GM12874 (cell line): ENCODE results near the gene TPSD1.

Experiments used
- CTCF ChIP-seq: IDR thresholded peaks from 2 replicates; pipeline ENCODE4 v1.5.1; 2011; ENCODE audit warnings: low read depth, mild to moderate bottlenecking, control low read depth, low read length, moderate library complexity; ENCODE audit not compliant: insufficient read depth

TPSD1 gene

GRCh38 chr16:1217526-1217925 is 38.3 kb upstream of the TPSD1 start:
- no peak for TF ChIP-seq CTCF

DNA sequence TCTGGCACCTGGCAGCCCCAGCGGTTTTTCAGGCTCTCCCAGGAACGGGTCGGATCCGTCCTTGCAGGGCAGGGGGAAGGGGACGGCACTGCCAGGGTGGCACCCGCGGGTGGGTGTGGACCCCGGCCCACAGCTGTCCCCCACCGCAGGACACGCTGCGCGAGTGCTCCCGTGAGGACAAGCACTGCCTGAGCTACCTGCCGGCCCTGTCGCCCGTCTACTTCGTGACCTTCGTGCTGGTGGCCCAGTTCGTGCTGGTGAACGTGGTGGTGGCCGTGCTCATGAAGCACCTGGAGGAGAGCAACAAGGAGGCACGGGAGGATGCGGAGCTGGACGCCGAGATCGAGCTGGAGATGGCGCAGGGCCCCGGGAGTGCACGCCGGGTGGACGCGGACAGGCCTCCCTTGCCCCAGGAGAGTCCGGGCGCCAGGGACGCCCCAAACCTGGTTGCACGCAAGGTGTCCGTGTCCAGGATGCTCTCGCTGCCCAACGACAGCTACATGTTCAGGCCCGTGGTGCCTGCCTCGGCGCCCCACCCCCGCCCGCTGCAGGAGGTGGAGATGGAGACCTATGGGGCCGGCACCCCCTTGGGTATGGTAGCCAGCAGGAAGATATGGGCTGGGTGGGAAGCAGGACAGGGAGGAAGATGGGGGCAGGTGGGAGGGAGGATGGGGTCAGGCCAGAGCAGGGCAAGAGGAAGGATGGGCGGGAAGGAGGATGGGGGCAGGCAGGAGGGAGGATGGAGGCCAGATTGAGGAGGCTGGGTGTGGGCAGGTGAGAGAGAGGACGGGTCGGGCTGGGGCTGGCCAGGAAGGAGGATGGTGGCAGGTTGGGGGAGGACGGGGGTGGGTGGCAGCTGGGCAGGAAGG is 37.6 kb upstream of the TPSD1 start:
- TF ChIP-seq CTCF = no peak

DNA sequence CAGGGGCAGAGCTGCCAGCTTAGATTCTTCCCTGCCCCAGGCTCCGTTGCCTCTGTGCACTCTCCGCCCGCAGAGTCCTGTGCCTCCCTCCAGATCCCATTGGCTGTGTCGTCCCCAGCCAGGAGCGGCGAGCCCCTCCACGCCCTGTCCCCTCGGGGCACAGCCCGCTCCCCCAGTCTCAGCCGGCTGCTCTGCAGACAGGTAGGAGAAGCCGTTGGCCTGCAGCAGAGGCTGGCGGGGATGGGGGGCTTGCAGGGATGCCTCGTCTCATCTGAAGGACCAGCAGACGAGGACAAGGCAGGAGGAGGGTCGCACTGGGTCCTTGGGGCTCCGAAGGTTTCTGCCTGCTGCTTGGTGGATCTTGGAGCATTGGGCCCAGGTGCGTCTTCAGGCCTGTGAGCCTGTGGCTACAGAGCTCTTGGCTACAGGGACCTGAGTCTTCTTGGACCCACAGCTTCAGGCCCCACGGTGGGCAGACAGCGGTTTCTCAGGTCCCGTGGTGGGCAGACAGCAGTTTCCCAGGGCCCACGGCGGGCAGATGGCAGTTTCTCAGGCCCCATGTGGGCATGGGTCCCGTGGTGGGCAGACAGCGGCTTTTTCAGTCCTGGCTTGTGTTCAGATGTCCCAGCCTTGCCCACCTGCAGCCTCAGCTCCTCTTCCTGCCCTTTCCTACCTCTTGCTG is 36.8 kb upstream of the TPSD1 start:
- no peak for TF ChIP-seq CTCF

DNA sequence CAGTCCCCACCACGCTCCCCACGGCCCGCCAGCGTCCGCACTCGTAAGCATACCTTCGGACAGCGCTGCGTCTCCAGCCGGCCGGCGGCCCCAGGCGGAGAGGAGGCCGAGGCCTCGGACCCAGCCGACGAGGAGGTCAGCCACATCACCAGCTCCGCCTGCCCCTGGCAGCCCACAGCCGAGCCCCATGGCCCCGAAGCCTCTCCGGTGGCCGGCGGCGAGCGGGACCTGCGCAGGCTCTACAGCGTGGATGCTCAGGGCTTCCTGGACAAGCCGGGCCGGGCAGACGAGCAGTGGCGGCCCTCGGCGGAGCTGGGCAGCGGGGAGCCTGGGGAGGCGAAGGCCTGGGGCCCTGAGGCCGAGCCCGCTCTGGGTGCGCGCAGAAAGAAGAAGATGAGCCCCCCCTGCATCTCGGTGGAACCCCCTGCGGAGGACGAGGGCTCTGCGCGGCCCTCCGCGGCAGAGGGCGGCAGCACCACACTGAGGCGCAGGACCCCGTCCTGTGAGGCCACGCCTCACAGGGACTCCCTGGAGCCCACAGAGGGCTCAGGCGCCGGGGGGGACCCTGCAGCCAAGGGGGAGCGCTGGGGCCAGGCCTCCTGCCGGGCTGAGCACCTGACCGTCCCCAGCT is 35.7 kb upstream of the TPSD1 start:
- TF ChIP-seq CTCF = no peak

- TF ChIP-seq CTCF = no peak
Observed at GRCh38 chr16:1220841-1221627, 34.8 kb upstream of the TPSD1 start.

DNA sequence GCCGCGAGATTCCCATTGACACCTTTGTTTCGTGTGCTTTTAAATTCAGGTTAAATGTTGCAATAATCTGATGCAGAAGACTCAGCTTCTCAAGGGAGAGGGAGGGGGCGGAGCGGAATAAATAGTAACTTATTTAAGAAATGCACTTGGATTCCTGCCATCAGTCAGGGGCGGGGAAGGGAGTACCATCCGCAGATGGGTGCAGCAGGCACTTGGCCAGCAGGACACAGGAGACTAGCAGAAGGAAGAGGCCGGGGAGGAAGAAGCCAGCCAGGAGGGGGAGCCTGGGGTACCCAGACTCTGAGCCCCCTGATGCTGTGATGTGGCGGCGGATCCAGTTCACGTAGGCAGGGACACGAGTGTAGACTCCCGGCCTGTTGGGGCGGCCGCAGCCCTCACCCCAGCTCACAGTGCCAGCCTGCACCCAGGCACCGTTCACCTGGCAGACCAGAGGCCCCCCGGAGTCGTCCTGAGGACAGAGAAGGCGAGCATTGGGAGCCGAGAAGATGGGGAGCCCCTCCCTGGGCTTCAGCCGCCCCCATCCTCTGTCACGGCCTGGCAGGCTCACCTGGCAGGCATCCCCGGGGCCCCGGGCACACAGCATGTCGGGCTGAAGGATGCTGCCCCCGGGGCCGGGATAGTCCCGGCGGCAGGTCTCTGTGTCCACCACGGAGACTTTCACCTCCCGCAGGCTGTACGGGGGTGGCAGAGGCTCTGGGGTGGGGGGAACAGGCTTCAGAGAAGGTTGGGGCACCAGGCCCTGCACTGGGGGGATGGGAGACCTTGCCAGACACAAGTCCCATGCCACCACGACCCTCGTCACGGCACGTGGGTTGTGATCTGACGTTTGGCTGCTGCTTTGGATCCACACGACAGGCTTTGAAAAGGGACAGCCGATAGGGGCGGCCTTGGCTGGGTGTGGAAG is 34.0 kb upstream of the TPSD1 start:
- TF ChIP-seq CTCF = no peak
